Measurements from ENCODE around the gene SLC13A2.

The SLC13A2 gene

GRCh38 chr17:28494445-28495188 lies 21.2 kb downstream of the SLC13A2 start:
- DNase-seq, result peak; percentile 76 to 77

DNA sequence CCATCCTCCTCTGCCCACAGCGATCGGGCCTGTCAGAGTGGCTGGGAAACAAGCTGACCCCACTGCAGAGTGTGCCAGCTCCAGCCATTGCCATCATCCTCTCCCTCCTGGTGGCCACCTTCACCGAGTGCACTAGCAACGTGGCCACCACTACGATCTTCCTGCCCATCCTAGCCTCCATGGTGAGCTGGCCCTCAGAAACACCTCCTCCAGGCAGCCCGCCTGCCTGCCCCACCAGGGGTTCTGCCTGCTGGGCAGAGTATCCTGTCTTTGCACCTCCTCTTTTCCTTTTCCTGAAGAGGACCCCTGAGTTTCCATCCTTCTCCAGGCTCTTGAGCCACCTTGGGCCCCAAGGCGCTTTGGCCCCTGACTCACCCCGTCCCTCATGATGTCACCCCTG lies 22.2 kb downstream of the SLC13A2 start:
- no peak for DNase-seq

- DNase-seq, result no peak
Measured at GRCh38 chr17:28497931-28498330, 24.5 kb downstream of the SLC13A2 start.

GRCh38 chr17:28498652-28499363 lies 25.4 kb downstream of the SLC13A2 start:
- DNase-seq, result no peak

- no peak for DNase-seq
Measured at GRCh38 chr17:28499364-28499664, 25.9 kb downstream of the SLC13A2 start.

GRCh38 chr17:28499684-28500357 lies 26.4 kb downstream of the SLC13A2 start:
- DNase-seq, result no peak

DNA sequence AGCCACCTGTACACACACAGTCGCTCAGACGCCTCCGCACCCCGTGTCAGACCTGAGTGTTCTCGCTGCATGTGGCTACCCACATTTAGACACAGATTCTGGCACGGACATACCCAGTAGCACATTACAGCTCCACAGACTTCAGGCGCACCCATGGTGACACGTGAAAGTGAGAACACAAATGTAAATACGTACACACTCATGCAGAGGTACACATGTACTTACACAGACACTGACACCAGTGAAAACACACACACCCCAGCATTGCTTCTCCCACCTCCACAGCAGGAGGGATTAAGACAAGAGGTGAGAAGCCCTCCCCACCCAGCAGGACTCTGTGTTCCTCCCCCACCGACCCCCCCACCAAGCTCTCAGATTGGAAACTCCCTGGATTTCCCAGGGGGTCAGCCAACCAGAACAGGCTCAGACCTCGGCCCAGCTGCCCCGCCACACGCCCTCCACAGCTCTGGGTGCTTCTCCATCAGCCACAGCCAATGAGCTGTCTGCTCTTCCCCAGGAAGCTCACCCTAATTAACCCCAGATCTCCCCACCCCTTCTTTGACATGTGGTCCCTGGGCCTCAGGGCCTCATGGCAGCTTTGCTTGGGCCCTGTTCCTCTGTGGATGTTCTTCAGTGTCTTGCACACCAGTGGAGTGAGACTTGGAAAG lies 27.4 kb downstream of the SLC13A2 start:
- DNase-seq, result no peak

DNA sequence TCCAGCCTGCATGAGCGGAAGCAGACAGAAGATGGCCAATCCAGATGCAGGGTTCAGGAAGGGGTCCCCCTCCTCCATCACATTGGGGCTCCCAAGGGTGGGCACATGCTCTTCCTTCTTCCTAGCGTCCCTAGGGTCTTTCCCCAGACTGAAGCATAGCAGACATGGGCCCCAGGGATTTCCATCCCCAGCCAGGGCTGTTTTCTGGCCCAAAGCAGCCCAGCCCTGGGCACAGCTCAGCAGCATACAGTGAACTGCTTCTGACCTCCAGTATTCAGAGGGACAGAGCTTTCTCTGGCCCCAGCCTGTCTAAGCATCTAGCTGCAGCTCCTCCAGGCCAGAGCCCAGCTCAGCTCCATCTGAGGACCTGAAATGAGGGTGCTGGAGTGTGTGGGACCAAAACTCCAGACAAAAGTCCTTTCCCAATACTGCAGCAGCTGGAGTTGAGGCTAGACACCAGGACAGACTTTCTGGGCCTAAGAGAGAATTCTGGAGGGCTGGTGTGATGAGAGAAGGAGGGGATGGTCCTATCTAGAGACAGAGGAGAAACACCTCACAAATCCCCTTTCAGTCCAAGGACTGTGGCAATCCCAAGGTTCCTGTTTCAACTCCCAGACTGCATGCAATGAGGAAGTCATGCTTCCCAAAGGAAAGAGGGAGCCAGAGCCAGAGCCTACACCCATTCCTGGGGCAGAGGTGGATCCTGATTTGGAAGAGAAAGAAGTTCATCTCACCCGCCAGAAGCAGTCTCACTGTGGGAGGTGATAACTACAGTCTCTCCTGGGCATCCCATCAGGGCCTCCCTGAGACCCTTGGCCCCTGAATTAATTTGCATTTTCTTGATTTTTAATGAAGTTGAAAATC lies 28.2 kb downstream of the SLC13A2 start:
- DNase-seq, result no peak

DNA sequence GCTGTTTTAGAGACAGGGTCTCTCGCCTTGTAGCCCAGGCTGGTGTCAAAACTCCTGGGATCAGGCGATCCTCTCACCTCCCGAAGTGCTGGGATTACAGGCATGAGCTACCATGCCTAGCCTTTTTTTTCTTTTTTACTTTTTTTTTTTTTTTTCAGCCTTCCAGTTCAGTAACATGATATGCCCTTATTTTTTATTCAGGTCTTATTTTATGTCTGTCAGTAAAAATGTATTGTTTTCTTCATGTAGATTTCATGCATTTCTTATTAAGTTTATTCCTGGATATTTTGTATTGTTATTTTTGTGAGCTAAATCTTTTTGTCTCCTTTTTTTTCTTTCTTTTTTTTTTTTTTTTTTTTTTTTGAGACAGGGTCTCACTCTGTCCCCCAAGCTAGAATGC lies 30.0 kb downstream of the SLC13A2 start:
- no peak for DNase-seq

GRCh38 chr17:28505986-28506665 lies 32.7 kb downstream of the SLC13A2 start, which contains the start of gene FOXN1:
Gene FOXN1 (plus strand): TSS chr17:28506348. CDS start chr17:28523970, 17,622 bp downstream.
- DNase-seq, result no peak

DNA sequence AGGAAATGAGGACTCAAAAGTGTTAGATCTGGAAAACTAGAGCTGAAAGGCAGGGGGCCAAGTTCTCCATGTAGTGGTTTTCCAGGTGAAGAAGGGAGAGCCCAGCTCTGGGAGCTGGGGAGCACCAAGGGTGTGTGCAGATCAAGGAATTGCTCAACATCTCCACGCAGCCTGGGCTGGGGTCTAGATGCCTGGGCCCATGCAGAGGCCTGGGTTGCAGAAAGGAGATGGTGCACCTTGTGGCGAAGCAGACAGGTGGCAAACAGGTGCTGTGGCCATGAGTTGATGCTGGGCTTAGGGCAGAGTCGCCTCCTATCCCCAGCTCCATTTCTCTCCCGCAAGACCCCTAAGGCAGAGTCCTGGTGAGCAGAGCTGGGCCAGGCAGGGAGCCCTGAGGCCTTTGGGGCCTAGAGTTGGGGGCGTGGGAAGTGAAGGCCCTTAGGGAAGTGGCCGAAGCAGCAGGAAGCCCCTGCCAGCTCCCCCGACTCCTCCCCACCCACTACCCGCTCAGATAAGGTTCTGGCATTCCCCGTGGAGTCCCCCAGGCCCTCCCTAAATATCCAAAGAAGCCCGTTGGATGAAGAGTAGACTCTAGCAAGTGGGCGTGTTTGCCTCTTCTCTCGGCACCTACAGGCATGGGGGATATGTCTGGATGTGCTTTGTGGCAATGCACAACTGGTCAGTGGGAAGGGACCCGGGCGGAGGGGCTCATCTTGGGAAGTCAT lies 33.5 kb downstream of the SLC13A2 start:
- no peak for DNase-seq

DNA sequence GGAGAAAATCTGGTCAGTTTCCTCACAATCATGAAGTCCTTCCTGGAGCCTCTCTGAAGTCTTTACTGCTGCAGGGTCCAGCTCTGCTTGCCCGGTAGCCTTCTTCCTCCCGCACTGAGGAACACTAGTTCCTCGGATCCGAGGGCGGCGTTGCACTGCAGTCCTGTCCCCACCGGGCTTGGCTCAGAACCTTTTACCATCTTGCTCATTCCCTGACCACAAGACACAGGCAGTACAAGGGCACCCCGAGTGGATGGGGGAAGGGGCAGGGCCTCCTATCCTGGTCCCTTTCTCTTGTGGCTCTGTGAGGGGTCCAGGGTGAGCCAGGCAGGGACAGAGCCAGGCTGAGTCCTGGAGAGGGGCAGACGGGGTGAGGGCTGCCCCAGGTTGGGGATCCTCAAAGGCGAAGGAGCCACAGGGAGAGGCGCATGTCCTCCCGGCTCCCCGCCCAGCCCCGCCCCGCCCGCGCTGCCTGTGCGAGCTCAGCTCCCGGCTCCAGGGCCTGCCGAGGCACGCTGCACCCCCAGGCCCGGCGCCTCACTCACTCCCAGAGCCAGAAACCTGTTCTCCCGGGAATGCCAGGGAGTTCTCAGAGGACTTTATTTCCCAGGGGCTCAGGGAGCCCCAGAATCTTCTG lies 34.2 kb downstream of the SLC13A2 start:
- no peak for DNase-seq

GRCh38 chr17:28508211-28508724 lies 34.8 kb downstream of the SLC13A2 start:
- DNase-seq, result no peak

GRCh38 chr17:28509789-28510188 lies 36.3 kb downstream of the SLC13A2 start:
- no peak for DNase-seq

DNA sequence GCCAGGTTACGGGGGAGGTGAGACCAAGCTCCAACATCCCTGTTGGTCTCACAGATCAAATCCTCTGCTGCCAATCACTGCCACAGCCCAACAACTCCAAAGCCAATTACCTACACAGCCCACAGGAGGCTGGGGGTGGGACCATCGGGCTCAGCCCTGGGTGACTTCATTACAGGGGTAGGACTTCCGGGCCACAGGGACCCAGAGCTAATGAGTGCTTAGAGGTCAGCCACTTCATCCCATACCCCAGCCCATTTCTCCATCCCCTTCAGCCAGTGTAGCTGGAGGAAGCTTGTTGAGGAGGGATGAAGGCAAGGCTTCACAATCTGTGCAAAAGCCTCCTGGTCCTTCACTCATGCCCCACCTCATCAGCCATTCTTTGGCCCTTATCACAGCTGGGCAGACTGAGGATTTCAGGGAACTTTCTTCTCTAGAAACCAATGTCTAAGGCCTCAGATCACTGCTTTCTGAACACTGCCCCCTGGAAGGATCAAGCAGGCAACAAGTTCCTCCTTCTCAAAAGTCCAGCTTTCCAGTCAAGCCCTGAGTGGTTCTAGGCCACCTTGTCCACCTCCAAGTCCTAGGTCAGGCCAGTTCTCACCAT lies 38.5 kb downstream of the SLC13A2 start:
- DNase-seq, result no peak

GRCh38 chr17:28513476-28513875 lies 40.0 kb downstream of the SLC13A2 start:
- no peak for DNase-seq

GRCh38 chr17:28514561-28515002 lies 41.1 kb downstream of the SLC13A2 start:
- no peak for DNase-seq

GRCh38 chr17:28515518-28515917 lies 42.1 kb downstream of the SLC13A2 start:
- no peak for DNase-seq

DNA sequence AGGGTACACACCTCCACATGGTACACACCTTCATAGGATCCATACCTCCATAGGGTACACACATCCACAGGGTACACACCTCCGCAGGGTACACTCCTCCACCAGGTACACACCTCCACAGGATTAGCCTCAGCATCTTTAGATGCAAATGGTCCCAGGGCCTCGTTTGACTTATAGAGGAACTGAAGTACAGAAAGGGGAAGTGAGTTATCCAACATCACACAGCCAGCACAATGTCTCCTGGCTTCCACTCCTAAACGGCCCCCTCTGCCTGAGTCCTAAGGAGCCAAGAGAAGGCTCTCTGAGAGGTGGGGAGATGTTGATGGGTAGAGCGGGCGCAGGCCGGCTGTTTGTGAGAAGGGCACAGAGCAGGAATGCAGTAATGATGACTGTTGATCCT lies 44.7 kb downstream of the SLC13A2 start:
- no peak for DNase-seq

- no peak for DNase-seq
Measured at GRCh38 chr17:28518578-28518977, 45.1 kb downstream of the SLC13A2 start.
